Measurements from ENCODE around the gene GABRG3.

DNA sequence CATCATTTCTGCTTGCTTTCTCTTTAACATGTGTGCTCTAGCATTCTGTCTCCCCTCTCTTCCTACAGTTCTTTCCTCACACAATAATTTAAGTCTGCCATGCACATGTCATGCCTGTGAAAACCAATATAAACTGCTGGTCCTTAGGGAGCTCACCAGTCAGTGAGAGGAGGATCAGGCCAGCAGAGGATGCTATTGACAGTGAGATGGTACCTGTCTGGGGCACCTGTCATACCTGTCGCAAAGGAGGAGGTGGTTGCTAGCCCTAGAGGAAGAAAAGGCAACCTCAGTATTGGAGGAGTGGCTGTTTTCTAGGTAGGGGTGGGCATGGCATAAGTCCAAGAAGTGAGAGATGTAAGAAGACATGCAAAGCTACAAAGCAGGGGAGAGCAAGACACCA is 194.6 kb downstream of the GABRG3 start:
- TF ChIP-seq, protein P1, sequence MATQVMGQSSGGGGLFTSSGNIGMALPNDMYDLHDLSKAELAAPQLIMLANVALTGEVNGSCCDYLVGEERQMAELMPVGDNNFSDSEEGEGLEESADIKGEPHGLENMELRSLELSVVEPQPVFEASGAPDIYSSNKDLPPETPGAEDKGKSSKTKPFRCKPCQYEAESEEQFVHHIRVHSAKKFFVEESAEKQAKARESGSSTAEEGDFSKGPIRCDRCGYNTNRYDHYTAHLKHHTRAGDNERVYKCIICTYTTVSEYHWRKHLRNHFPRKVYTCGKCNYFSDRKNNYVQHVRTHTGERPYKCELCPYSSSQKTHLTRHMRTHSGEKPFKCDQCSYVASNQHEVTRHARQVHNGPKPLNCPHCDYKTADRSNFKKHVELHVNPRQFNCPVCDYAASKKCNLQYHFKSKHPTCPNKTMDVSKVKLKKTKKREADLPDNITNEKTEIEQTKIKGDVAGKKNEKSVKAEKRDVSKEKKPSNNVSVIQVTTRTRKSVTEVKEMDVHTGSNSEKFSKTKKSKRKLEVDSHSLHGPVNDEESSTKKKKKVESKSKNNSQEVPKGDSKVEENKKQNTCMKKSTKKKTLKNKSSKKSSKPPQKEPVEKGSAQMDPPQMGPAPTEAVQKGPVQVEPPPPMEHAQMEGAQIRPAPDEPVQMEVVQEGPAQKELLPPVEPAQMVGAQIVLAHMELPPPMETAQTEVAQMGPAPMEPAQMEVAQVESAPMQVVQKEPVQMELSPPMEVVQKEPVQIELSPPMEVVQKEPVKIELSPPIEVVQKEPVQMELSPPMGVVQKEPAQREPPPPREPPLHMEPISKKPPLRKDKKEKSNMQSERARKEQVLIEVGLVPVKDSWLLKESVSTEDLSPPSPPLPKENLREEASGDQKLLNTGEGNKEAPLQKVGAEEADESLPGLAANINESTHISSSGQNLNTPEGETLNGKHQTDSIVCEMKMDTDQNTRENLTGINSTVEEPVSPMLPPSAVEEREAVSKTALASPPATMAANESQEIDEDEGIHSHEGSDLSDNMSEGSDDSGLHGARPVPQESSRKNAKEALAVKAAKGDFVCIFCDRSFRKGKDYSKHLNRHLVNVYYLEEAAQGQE (IDR thresholded peaks at IDR 0.05; ENCODE audit: unreplicated experiment): no peak
- TF ChIP-seq, protein P2, sequence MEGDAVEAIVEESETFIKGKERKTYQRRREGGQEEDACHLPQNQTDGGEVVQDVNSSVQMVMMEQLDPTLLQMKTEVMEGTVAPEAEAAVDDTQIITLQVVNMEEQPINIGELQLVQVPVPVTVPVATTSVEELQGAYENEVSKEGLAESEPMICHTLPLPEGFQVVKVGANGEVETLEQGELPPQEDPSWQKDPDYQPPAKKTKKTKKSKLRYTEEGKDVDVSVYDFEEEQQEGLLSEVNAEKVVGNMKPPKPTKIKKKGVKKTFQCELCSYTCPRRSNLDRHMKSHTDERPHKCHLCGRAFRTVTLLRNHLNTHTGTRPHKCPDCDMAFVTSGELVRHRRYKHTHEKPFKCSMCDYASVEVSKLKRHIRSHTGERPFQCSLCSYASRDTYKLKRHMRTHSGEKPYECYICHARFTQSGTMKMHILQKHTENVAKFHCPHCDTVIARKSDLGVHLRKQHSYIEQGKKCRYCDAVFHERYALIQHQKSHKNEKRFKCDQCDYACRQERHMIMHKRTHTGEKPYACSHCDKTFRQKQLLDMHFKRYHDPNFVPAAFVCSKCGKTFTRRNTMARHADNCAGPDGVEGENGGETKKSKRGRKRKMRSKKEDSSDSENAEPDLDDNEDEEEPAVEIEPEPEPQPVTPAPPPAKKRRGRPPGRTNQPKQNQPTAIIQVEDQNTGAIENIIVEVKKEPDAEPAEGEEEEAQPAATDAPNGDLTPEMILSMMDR (conservative IDR thresholded peaks at IDR 0.05; ENCODE audit: low read depth in 2 of 2): peak in 1 of 2 experiments; percentile 60; a peak in 2 of 4 replicates
- TF ChIP-seq JUNB (IDR thresholded peaks at IDR 0.05; ENCODE audit: unreplicated experiment): no peak
- TF ChIP-seq POLR2AphosphoS5 (IDR thresholded peaks at IDR 0.05; ENCODE audit: low read depth): no peak
- TF ChIP-seq EZH2 (IDR thresholded peaks at IDR 0.05; ENCODE audit: low read depth, unreplicated experiment): no peak
- no peak for TF ChIP-seq CREB1 (CRISPR knock-in tag; IDR thresholded peaks at IDR 0.05; ENCODE audit: low read depth)

All from GM23338 (cell line).